AG04450 (cell line): ENCODE results near the gene OTUD1. TPM values are rescaled to one million over a fixed set of nuclear protein-coding genes. Genes with fewer than 3 reads are reported as not detected.

Experiments used
- CTCF ChIA-PET: fragments of 300-600, 350-600 bp; formaldehyde crosslinking; extraction: SDS; loops from one replicate; lab custom pipeline; 2022; ENCODE audit warnings: antibody characterized with exemption, inconsistent platforms; lab: Charles Lee
- POLR2A ChIA-PET: fragments of 350-600 bp; formaldehyde crosslinking; extraction: SDS; loops from one replicate; lab custom pipeline; 2021; ENCODE audit warnings: antibody characterized with exemption, inconsistent platforms; lab: Yijun Ruan, JAX
- DNase-seq: peaks from one replicate; pipeline ENCODE4 v3.0.0-alpha.2; 2011; ENCODE audit warnings: low read depth, low spot score
- H3K27ac ChIP-seq: one replicate; pipeline ENCODE4 v1.5.1; 2012; ENCODE audit warnings: low read depth, low read length, control low read depth
- H3K27me3 ChIP-seq: one replicate; pipeline ENCODE4 v1.6.0; 2012; ENCODE audit warnings: low read length; ENCODE audit not compliant: control insufficient read depth, insufficient read depth
- H3K4me3 ChIP-seq: 2 replicates; pipeline ENCODE4 v1.5.1; 2011; ENCODE audit warnings: mild to moderate bottlenecking, low read depth, low read length, control low read depth
- H3K9me3 ChIP-seq: 2 replicates; pipeline ENCODE4 v1.5.1; 2012; ENCODE audit warnings: low read length; ENCODE audit not compliant: control insufficient read depth, insufficient read depth
- polyA plus RNA-seq: library from polyadenylated mRNA; depleted of rRNA; stranded (reverse); fragments of >200 nt; gene quantifications from 2 replicates; pipeline ENCODE4 v1.2.3, GENCODE V29; 2011
- TF ChIP-seq, protein P1 (sequence below): IDR thresholded peaks from 2 replicates; pipeline ENCODE4 v1.5.1; 2011; ENCODE audit warnings: low read depth, low read length, control low read depth, inconsistent platforms

The OTUD1 gene
- polyA plus RNA-seq, 1 experiment, result 1.5 TPM

DNA sequence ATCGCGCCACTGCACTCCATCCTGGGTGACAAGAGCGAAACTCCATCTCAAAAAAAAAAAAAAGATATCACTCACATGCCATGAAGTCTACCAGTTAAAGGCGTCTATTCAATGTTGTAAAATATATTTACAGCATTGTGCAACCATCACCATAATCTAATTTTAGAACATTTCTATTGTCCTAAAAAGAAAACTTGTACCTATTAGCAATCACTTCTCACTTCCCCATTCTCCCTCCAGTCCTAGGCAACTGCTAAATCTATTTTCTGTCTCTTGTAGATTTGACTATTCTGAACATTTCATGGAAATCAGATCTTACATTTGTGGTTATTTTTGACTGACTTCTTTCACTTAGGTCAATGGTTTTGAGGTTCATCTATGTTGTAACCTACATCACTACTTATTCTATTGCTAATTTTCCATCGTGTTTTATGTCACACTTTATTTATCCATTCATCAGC lies 25.2 kb upstream of the OTUD1 start:
- H3K27ac ChIP-seq, result no peak overlapping the region
- ChIA-PET POLR2A (no interaction called here), CTCF (interaction anchor here (0.6 kb wide), 1 partner anchor 10 kb away, joined by 3 read pairs; no protein-coding TSS in a partner anchor)
- peaks cover 3% of the 10 kb centered on the region for H3K27me3 ChIP-seq
- DNase-seq, result no peak
- no peak overlapping the region for H3K4me3 ChIP-seq
- TF ChIP-seq, protein P1, sequence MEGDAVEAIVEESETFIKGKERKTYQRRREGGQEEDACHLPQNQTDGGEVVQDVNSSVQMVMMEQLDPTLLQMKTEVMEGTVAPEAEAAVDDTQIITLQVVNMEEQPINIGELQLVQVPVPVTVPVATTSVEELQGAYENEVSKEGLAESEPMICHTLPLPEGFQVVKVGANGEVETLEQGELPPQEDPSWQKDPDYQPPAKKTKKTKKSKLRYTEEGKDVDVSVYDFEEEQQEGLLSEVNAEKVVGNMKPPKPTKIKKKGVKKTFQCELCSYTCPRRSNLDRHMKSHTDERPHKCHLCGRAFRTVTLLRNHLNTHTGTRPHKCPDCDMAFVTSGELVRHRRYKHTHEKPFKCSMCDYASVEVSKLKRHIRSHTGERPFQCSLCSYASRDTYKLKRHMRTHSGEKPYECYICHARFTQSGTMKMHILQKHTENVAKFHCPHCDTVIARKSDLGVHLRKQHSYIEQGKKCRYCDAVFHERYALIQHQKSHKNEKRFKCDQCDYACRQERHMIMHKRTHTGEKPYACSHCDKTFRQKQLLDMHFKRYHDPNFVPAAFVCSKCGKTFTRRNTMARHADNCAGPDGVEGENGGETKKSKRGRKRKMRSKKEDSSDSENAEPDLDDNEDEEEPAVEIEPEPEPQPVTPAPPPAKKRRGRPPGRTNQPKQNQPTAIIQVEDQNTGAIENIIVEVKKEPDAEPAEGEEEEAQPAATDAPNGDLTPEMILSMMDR, result no peak
- no peaks in the 10 kb centered on the region for H3K9me3 ChIP-seq

DNA sequence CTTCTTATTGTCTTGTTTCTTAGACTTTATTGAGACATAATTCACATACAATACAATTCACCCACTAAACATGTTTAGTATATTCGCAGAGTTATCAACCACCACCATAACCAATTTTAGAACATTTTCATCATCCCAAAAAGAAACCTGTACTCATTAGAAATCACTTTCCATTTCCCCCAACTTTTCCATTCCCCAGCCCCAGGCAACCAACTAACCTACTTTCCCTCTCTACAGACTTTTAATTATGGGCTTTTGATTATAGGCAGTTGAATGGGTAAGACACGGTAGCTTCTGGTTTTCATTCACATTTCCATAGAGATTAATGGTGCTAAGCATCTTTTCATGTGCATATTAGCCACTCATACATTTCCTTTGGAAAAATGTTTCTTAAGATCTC lies 24.2 kb upstream of the OTUD1 start:
- no peak for DNase-seq
- peaks cover 3% of the 10 kb centered on the region for H3K27me3 ChIP-seq
- H3K9me3 ChIP-seq, result no peaks in the 10 kb centered on the region
- POLR2A ChIA-PET, result no interaction called here
- TF ChIP-seq, protein P1, result no peak
- CTCF ChIA-PET, result no interaction called here
- H3K27ac ChIP-seq, result no peak overlapping the region
- no peak overlapping the region for H3K4me3 ChIP-seq

DNA sequence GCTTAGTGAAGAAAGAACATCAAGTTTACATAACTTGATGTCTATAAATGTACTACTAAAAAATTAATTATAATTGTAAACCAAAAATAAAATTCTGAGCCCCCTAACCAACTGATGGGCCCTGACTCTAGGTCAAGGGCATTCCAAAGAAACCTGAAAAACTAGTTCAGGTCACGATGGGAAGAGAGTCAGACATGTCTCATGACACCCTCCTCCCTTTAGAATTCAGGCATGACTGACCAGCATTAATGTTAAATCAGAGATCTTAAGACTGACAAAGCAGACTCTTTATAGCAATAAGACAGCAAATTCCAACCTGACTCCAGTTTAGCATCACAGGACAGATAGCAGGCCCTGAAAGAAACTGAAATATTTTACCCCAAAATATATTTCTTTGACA lies 21.6 kb upstream of the OTUD1 start:
- CTCF ChIA-PET, result no interaction called here
- no peaks in the 10 kb centered on the region for H3K9me3 ChIP-seq
- TF ChIP-seq, protein P1, result no peak

DNA sequence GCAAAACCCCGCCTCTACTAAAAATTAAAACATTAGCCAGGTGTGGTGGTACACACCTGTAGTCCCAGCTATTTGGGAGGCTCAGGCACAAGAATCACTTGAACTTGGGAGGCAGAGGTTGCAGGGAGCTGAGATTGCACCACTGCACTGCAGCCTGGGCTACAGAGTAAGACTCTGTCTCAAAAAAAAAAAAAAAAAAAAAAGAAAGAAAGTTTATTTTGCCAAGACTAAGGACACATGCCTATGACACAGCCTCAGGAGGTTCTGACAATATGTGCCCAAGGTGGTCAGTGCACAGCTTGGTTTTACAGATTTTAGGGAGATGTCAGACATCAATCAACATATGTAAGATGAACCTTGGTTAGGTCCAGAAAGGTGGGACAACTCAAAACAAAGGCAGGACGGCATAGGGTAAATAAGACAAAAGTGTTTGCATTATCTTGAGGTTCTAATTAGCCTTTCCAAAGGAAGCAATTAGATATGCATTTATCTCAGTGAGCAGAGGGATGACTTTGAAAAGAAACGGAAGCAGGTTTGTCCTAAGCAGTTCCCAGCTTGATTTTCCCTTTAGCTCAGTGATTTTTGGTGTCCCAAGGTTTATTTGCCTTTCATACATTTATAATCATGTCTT lies 20.7 kb upstream of the OTUD1 start:
- Histone ChIP-seq H3K4me3 (no peak overlapping the region), H3K27me3 (peaks cover 3% of the 10 kb centered on the region), H3K9me3 (no peaks in the 10 kb centered on the region), H3K27ac (no peak overlapping the region)
- ChIA-PET POLR2A (no interaction called here), CTCF (no interaction called here)
- no peak for DNase-seq
- TF ChIP-seq, protein P1, result no peak

More for the DNA sequence above, 21.6 kb upstream of the OTUD1 start:
- Histone ChIP-seq H3K27me3 (peaks cover 3% of the 10 kb centered on the region), H3K27ac (no peak overlapping the region), H3K4me3 (no peak overlapping the region)
- POLR2A ChIA-PET, result no interaction called here
- no peak for DNase-seq

DNA sequence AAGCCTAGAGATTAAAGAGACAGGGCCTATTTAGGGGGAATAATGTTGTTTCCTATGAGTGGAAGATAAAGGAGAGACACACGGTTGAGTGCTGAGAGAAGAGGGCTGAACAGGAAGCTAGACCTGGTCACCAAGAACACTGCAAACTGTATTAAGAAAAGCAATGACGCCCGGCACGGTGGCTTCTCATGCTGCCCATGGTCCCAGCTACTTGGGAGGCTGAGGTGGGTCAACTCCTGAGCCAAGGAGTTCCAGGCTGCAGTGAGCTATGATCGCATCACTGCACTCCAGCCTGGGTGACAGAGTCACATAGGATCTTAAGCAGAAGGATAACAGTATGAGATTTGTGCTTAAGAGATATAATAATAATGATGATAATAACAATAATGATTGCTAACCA lies 19.7 kb upstream of the OTUD1 start:
- CTCF ChIA-PET, result no interaction called here
- POLR2A ChIA-PET, result no interaction called here
- H3K27ac ChIP-seq, result no peak overlapping the region
- no peak overlapping the region for H3K4me3 ChIP-seq
- TF ChIP-seq, protein P1, result no peak
- peaks cover 3% of the 10 kb centered on the region for H3K27me3 ChIP-seq
- no peaks in the 10 kb centered on the region for H3K9me3 ChIP-seq
- no peak for DNase-seq
